22Rv1 (cell line): Measurements from ENCODE around the gene MAD1L1.

ENCODE experiments used
- H3K27ac ChIP-seq: fragments of 450-650 bp; 2 replicates; pipeline ENCODE4 v1.5.1; 2017
- ZFX ChIP-seq: fragments of 450-650 bp; IDR thresholded peaks from 2 replicates; pipeline ENCODE4 v1.6.1; 2017; ENCODE audit warnings: antibody characterized with exemption, borderline replicate concordance
- TF ChIP-seq, protein P1 (sequence below): fragments of 450-650 bp; IDR thresholded peaks from 2 replicates; pipeline ENCODE4 v1.5.1; 2017; ENCODE audit warnings: mild to moderate bottlenecking

MAD1L1 gene

GRCh38 chr7:2228921-2229320 lies 3.8 kb downstream of the MAD1L1 start:
- no peak overlapping the region for H3K27ac ChIP-seq

DNA sequence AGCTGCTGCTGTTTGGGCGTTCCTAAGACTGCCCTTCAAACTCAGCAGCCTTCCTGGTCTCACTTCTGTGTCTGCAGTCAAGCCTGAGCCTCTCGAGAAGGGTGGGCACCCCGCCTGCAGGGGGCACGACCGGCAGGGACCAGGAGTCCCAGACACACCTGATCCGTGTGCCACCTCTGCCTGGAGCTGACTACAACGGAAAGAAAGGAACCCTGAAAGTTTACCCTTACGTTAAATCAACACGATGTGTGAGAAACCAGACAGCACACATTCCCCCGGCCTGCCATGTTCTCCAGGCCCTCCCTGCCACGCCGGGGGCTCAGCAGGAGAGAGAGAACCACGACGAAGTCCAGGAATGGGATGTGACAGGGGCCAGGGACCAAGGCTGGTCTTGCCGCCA lies 5.0 kb downstream of the MAD1L1 start:
- TF ChIP-seq, protein P1, sequence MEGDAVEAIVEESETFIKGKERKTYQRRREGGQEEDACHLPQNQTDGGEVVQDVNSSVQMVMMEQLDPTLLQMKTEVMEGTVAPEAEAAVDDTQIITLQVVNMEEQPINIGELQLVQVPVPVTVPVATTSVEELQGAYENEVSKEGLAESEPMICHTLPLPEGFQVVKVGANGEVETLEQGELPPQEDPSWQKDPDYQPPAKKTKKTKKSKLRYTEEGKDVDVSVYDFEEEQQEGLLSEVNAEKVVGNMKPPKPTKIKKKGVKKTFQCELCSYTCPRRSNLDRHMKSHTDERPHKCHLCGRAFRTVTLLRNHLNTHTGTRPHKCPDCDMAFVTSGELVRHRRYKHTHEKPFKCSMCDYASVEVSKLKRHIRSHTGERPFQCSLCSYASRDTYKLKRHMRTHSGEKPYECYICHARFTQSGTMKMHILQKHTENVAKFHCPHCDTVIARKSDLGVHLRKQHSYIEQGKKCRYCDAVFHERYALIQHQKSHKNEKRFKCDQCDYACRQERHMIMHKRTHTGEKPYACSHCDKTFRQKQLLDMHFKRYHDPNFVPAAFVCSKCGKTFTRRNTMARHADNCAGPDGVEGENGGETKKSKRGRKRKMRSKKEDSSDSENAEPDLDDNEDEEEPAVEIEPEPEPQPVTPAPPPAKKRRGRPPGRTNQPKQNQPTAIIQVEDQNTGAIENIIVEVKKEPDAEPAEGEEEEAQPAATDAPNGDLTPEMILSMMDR, result no peak
- TF ChIP-seq ZFX, result no peak
- no peak overlapping the region for H3K27ac ChIP-seq

More at GRCh38 chr7:2228921-2229320, 3.8 kb downstream of the MAD1L1 start:
- no peak for TF ChIP-seq ZFX
- TF ChIP-seq, protein P1, result no peak

DNA sequence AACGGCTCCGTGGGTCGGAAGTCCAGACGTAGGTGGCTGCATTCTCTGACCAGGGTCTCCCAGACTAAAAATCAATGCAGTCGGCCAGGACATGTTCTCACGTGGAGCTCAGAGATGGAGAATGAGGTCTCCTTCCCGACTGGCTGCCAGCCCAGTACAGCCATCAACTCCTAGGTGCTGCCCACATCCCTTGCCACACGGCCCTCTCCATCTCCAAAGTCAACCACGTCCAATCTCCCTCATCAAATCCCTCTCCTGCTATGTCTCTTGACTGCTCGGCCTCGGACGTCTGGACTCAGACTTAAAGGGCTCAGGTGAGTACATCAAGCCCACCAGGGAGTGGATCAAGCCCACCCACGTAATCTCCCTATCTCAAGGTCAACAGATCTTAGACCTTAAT lies 6.9 kb downstream of the MAD1L1 start:
- no peak overlapping the region for H3K27ac ChIP-seq
- TF ChIP-seq, protein P1, result no peak
- no peak for TF ChIP-seq ZFX

- H3K27ac ChIP-seq, result no peak overlapping the region
Observed at GRCh38 chr7:2225336-2225735, 7.4 kb downstream of the MAD1L1 start.

DNA sequence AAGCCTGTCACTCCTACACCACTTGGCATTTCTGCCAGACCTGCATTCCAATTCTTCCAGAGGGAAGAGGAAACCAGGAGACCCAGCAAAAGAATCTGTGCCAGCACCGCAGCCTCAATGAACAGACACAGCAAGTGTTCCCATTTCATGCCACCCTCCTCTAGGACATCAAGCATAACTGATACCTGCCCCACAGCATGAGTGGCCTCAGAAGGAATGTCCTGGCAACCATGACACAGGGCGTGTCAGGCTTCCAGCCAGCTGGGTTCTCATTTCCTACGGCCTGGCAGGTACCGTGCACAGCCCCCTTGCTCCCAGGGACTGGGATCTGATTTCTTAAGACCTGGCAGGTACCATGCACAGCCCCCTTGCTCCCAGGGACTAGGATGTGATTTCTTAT lies 7.8 kb downstream of the MAD1L1 start:
- no peak overlapping the region for H3K27ac ChIP-seq
- TF ChIP-seq, protein P1, result no peak
- TF ChIP-seq ZFX, result no peak

More at GRCh38 chr7:2225336-2225735, 7.4 kb downstream of the MAD1L1 start:
- no peak for TF ChIP-seq ZFX
- TF ChIP-seq, protein P1, result no peak

GRCh38 chr7:2224491-2224928 lies 8.2 kb downstream of the MAD1L1 start:
- no peak for TF ChIP-seq ZFX
- TF ChIP-seq, protein P1, result no peak
- H3K27ac ChIP-seq, result no peak overlapping the region

DNA sequence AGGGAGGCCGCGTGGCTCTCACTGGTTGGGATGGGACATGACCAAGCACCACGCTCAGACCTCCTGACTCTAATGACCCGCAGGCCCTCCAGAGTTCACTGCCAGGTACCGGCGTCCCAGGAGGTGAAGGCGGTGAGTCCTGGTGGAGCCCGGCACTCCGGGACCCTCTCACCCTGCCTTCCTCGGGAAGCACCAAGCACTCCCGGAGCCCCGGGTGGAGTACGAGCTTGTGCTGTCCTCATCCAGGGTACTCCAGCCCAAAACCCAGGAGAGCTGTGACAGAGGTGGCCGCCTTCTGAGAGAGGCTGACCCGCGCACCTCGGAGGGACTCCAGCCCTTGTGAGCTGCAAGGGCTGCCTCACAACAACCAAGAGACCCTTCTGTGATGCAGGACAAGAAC lies 9.4 kb downstream of the MAD1L1 start:
- no peak overlapping the region for H3K27ac ChIP-seq
- TF ChIP-seq ZFX, result no peak
- TF ChIP-seq, protein P1, result no peak
